GM19467 (cell line): Measurements from ENCODE around the gene WFDC1.

Experiments
- ATAC-seq: cut with Tn5 transposase; IDR thresholded peaks from one replicate; pipeline ENCODE4 v1.9.1; 2021; ENCODE audit warnings: mild to moderate bottlenecking, moderate library complexity; ENCODE audit not compliant: unreplicated experiment

Gene WFDC1

DNA sequence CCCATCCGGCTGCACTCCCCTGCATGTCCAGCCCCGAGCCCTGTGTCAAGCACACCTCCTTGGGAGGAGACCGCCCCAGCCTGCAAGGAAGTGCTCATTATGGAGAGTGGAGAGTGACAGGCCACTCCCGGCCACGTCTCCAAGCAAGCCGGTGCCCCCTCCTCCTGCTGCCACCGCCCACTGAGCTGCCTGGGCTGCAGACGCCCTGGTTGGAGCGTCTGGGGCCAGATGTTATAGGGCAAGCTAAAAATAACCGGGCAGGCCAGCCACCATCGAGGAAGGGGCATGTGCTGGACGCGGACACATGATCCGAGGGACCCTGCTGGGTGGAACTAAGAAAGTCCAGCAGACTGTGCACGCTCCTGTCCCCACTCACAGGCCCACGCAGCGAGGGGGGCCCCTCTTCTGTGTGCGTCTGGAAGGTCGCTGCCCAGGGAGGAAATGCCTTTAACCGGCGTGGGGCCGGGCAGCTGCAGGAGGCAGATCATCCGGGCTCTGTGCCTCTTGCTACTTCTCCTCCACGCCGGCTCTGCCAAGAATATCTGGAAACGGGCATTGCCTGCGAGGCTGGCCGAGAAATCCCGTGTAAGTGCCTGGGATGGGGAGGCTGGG lies at the start of gene WFDC1:
Gene WFDC1 (plus strand): TSS at position 348 of the 612 bp plus-strand sequence. CDS start 94 bp downstream, at position 442.
- ATAC-seq = no peak

DNA sequence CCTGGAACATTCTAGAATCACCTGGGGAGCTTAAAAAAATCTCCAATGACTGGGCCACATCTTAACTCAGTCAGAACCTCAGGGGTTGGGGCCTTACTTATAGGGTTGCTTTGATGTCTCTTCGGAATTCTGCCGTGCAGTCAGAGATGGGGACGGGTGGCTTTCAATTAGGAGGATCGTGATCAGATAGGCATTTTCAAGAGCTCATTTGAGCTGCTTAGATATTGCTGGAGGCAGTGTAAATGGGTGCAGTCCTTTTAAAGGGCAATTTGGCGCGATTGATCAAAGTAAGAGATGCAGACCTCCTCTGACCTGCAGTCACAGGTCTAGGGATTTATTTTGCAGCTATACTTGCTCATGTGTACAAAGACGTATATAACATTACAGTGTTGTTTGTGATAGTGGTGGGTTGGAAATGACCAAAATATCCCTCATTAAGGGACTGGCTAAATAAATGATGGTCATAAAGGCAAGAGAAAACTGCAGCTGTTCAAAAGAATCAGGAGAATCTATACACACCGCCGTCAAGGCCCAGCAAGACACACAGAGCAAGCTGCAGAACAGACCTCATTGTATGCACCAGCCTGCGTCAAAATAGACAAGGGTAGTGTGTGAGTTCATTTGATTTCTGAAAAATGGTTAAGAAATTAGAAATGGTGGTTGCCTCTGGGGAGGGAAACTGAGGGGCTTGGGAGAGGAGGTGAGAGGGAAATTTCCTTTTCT lies 48.6 kb upstream of the WFDC1 start:
- ATAC-seq = no peak

DNA sequence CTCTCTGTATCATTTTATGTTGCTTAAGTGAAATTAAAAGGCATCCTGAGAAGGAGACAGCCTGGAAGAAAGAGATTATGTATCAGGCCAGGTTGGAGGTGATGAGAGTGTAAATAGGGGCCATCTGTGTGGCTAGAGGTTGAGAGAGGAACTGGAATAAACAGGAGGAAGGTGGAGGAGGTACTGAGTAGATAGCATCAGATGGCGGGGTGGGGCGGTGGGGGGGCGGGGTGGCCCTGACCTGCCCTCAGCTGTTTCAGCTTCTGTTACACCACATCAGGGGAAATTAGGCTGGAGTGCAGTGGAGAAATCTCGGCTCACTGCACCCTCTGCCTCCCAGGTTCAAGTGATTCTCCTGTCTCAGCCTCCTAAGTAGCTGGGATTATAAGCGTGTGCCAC lies 48.0 kb upstream of the WFDC1 start:
- no peak for ATAC-seq

DNA sequence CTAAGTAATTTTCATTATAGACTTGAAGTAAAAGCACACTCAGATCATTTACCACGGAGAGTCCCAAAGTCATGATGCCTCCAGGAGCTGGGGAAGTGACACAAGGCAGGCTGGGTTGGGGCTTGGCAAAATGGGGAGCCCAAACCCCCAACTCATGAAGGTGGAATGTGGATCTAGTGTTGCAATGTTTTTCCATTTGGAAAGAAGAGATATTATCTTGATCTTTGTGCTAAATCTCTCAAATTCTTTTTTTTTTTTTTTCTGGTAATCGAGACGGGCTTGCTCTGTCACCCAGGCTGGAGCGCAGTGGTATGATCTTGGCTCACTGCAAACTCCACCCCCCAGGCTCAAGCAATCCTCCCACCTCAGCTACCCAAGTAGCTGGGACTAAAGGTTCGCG lies 47.3 kb upstream of the WFDC1 start:
- ATAC-seq = no peak

DNA sequence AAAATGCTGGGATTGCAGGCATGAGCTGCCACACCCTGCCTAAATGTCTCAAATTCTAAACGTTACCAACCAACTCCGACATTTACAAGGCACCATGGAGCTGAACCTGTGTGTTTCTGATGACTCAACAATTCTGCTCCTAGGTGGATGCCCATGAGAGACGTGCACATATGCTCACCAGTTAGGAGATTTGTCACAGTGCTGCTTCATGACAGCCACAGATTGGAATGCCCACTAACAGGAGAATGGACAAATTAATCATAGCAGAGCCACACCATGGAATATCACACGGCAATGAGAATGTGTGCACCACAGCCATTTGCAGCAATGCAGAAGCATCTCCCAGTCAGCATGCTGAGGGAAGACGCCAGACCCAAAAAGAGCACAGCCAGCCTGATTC lies 46.8 kb upstream of the WFDC1 start:
- ATAC-seq = no peak

DNA sequence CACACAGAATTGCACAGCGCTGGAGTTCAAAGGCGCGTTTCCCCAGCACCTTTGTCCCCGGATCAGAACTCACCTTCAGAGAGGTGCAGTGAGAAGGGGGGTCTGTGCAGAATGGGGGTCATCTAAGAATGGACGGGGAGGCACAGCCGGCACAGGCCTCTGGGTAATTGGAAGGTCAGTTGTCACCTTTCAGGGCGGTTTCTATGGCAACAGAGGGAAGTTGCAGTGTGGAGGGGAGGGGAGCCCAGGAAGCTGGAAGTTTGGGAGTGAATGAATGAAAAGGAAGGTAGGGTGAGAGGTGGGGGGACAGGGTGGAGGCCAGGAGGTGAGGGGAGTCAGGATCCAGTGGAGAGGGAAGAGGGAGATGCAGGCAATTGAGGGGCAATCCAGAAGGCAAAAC lies 42.5 kb upstream of the WFDC1 start:
- ATAC-seq = no peak

DNA sequence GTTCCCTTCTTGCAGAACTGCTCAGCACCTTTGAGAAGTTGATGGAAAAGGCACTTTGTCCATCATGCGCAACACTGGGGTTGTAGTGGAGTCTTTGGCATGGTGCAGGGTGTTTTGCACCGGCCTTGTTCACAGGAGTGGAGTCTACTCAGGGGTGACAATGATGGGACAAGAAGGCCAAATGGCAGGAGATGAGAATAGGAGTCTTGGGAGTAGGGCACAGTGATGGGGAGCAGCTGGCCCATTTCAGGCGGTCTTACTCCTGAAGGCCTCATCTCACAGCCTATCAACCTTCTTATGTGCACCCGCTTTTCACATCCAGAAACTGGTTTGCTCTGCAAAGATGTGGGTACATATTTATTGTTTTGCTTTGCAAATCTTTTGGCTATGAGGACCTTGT lies 41.5 kb upstream of the WFDC1 start:
- ATAC-seq = no peak

DNA sequence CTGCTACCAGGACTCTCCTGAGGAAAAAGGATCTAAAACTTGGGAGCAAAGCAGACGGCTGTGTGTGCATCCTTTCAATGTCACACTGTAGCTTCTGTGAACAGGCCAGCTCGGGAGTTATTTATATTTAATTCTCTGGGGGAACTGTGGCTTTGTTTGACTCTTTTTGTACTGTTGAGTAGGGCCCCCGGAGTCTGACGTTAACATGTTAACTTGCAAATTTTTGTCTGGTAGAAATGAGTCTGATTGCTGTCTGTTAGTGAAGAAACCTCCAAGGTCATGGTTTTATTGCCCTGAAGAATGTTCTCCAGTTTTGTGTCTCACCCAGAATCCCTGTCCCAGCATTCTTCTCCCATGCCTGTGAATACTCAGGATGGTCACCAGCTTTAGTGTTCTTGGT lies 40.6 kb upstream of the WFDC1 start:
- ATAC-seq = no peak

GRCh38 chr16:84255050-84255810 lies 39.4 kb upstream of the WFDC1 start:
- no peak for ATAC-seq

DNA sequence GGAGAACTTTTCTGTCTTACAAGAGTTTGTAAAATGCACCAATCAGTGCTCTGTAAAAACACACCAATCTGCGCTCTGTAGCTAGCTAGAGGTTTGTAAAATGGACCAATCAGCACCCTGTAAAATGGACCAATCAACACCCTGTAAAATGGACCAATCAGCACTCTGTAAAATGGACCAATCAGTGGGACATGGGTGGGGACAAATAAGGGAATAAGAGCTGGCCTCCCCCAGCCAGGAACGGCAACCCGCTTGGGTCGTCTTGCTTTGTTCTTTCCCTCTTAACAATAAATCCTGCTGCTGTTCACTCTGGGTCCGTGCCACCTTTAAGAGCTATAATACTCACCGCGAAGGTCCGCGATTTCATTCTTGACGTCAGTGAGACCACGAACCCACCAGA lies 36.4 kb upstream of the WFDC1 start:
- no peak for ATAC-seq

GRCh38 chr16:84259691-84260090 lies 35.0 kb upstream of the WFDC1 start:
- ATAC-seq = no peak

DNA sequence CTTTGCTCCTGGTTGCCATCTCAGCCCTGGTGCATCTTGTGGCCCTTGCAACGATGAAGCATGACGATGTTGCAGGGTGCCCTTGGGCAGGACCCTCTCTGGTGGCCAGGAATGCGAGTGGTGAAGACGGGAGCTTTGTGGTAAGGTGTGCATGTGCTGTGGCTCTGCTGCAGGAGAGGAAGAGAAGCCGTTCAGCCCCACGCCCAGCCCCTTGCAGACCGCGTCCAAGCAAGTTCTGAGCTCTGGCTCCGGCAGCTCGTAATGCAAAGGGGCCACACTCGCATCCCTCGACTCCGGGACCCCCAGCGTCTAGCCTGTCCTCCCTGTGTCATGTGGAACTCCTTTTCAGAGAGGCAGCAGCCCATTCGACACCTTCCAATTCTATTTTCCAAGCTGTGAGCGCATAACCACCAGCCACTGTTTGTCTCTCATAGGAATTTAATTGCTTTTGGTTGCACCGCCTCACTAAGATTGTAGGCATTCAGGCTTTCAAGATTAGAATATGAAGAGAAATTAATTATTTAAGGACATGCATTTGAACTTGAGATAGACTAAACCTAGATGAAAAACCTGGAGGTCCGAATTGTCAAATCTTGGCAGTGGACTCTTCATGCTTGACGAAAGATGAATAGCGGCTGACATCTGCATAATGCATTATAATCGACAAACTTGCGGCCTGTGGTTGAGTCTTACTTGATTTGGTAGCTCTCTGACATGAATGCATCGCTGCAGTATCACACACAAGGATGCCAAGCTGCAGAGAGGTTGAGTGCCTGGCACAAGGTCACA lies 33.7 kb upstream of the WFDC1 start:
- no peak for ATAC-seq

DNA sequence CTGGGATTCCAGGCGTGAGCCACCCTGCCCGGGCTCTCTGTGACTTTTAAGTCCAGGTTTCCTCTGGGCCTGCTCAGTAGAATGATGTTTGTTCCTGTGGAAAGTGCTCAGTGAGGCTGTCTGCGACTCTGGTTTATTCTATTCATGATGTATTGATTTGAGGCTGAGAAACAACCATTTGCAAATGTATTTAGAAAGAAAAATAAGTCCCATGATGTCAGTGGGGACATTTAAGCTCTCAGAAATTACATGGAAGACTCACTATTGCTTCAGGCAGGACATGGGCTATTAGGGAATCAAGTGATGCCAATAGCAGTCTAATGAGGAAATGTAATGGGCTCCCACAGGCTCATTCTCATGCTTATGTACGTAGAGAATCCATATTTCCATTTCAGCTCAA lies 32.6 kb upstream of the WFDC1 start:
- no peak for ATAC-seq

GRCh38 chr16:84262939-84263338 lies 31.7 kb upstream of the WFDC1 start:
- ATAC-seq = no peak

DNA sequence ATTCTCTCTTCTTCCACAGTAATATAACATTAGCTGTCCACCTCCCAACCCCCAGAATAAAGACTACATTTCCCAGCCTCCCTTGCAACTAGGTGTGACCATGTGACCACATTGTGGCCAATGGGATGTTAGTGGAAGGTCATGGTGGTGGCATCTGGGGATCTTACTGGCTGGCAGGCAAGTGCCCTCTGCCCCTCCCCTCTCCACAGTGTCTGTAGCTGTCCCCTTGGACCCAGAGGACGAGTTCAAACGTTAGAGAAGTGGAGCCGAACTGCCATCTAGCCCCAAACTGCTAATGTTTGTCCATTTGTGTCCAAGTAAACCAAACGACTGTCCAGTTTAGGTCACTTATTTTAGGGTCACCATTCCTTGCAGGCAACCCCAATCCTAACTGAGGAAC lies 28.2 kb upstream of the WFDC1 start:
- peak; percentile 59 for ATAC-seq

GRCh38 chr16:84267380-84267779 lies 27.3 kb upstream of the WFDC1 start:
- no peak for ATAC-seq

- no peak for ATAC-seq
Observed at GRCh38 chr16:84268291-84269040, 26.2 kb upstream of the WFDC1 start.

DNA sequence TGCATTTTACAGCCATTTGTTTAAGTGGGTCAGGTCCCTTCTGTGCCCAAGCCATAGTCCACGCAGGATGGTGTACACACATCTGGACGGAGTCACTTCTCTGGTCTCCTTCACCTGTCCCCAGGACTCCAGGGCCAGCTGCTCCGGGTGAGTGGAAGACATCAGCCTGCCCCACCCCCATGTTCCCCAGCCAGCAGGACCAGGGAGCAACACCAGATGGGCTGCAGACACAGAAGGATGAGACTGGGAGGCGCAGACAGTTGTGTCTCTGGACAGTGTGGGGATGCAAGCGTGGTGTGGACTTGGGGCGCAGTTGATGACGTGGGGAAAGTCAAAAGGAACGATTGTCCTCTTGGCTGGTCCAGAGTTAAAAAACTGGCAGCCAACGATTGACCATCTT lies 24.6 kb upstream of the WFDC1 start:
- no peak for ATAC-seq

DNA sequence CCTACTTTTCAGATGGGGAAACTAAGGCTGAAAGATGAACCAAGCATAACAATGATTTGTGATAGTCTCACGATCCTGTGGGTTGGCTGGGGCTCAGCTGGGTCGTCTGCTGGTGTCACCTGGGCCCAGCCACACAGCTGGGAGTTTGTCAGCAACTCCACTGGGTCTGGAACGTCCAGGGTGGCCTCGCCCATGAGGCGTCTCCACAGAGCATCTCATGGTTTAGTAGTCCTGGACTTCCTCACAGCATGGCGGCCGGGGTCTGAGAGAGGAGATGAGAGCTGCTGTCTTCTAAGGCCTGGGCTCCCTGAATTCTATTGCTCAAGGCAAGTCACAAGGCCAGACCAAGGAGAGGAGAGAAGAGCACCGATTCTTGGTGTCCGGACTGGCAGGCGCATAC lies 24.1 kb upstream of the WFDC1 start:
- ATAC-seq = no peak

DNA sequence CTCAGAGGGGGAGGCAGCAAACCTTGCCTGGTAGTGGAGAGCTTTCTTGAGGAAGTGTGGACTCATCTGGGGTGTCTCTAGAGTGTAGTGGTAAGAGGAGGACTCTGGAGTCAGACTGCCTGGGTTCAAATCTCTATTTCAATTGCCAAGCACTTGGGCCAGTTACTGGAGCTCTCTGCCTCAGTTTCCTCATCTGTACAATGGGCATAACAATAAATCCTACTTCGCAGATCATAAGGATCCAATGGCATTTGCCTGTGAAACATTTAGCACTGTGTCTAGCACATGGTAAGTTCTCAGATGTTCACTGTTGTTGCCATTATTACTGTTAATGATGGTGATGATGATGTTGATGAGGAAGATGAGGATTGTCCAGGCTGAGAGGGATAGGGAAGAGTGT lies 23.6 kb upstream of the WFDC1 start:
- ATAC-seq = no peak

DNA sequence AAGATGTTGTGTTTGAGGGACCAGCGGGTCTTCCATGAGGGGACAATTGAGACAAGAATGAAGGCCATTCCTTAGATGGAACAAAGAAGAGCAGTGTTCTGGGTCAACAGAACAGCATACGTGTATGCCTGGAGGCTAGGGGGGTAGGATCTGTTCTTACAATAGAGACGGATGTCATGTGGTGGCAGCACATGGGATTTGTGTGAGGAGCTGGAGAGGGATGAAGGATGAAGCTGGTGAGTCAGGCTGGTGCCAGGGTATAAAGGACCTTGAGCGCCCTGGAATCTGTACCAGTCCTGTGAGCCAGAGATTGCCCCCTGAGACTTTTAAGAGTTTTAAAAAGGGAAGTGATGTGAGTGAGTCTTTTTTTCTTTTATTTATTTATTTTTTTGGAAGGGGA lies 22.8 kb upstream of the WFDC1 start:
- no peak for ATAC-seq
